Kidney (tissue), 14 donors: ENCODE data around the gene BCL3. TPM values are rescaled to one million over a fixed set of nuclear protein-coding genes. Genes with fewer than 3 reads are reported as not detected.
"Not testable (repeated sequence)": the region's sequence is repeated elsewhere in the genome, so short reads cannot be mapped to it uniquely, and the experiment has no call there.

Source experiments
- DNase-seq, 5 donors: peaks; one replicate each; pipeline ENCODE4 v3.0.0-alpha.2; 2013 to 2020
- FAIRE-seq: peaks from 2 replicates; lab custom pipeline; 2012; peaks lifted over from hg19 to GRCh38; lab: Jason Lieb, UNC
- H3K27ac ChIP-seq, 2 donors: one replicate each; pipeline ENCODE4 v1.7.0; 2013; ENCODE audit warnings: low read depth in 2 of 2, low read length in 2 of 2, inconsistent platforms in 1 of 2
- H3K27me3 ChIP-seq: one replicate; pipeline ENCODE4 v1.7.1; 2013; ENCODE audit warnings: low read length, inconsistent platforms; ENCODE audit not compliant: control insufficient read depth, insufficient read depth
- H3K36me3 ChIP-seq, 3 donors: one replicate each; pipeline versions ENCODE4 v1.7.0 to v1.7.1; 2013; ENCODE audit warnings: low read length in 3 of 3, control low read depth in 1 of 3, inconsistent platforms in 1 of 3; ENCODE audit not compliant: insufficient read depth in 3 of 3, control insufficient read depth in 2 of 3
- H3K4me1 ChIP-seq, 3 donors: one replicate each; pipeline versions ENCODE4 v1.7.0 to v1.7.1; 2013; ENCODE audit warnings: low read length in 3 of 3, inconsistent platforms in 1 of 3, low read depth in 1 of 3; ENCODE audit not compliant: control insufficient read depth in 2 of 3, insufficient read depth in 2 of 3
- H3K4me3 ChIP-seq, 3 donors: one replicate each; pipeline versions ENCODE4 v1.7.0 to v1.8.1; 2013; ENCODE audit warnings: low read length in 3 of 3, control low read depth in 1 of 3, inconsistent platforms in 1 of 3
- H3K9ac ChIP-seq, 3 donors: one replicate each; pipeline versions ENCODE4 v1.7.0 to v1.7.1; 2013; ENCODE audit warnings: low read length in 3 of 3, control low read depth in 1 of 3, inconsistent platforms in 1 of 3
- H3K9me3 ChIP-seq, 3 donors: one replicate each; pipeline versions ENCODE4 v1.7.0 to v1.7.1; 2013; ENCODE audit warnings: low read length in 3 of 3, control low read depth in 1 of 3, inconsistent platforms in 1 of 3; ENCODE audit not compliant: control insufficient read depth in 2 of 3, insufficient read depth in 1 of 3
- CTCF ChIP-seq: IDR thresholded peaks from 3 replicates; pipeline ENCODE4 v1.5.1; 2012; ENCODE audit warnings: mild to moderate bottlenecking, moderate library complexity, borderline replicate concordance; ENCODE audit not compliant: insufficient read depth; ENCODE audit errors: extremely low read depth
- intact Hi-C: fragments of 100-400 bp; cut with DNase I; formaldehyde crosslinking; loops from one replicate; pipeline ENCODE4 v1.11.1; 2022
- polyA plus RNA-seq: library from polyadenylated mRNA; stranded (reverse); fragments of 350-450 nt; fragmentation: Illumina TruSeq; extraction: RNeasy Lipid Tissue Mini Kit (QIAGEN cat#74804); gene quantifications from one replicate; pipeline ENCODE4 v1.2.3, GENCODE V29; 2014; ENCODE audit warnings: low read depth, low replicate concordance; ENCODE audit not compliant: insufficient read depth
- total RNA-seq: library from RNA; stranded (reverse); fragmentation: NEBNext Ultra II Directional; extraction: Animal tissue kit (Norgen Biotek cat#: 25700); gene quantifications from one replicate; pipeline ENCODE4 v1.2.1, GENCODE V29; 2021
- donor health status: control.
- donor health status: control.
- donor health status: control.
- donor health status: control.
- donor health status: control.
- donor health status: DM: yes; HTN: yes; CAD: no.
- donor health status: Normal renal cell carcinoma (clear cell type).

The BCL3 gene
- total and polyA plus RNA-seq, 2 donors from 2014 or later: 23.2 to 86.8 TPM

GRCh38 chr19:44705502-44706010 is 43.0 kb upstream of the BCL3 start:
- Histone ChIP-seq H3K9ac (no peak overlapping the region), H3K9me3 (no peaks in the 10 kb centered on the region), H3K27ac (no peak overlapping the region), H3K27me3 (no peaks in the 10 kb centered on the region), H3K36me3 (no peaks in the 10 kb centered on the region), H3K4me3 (no peak overlapping the region), H3K4me1 (no peaks in the 10 kb centered on the region)
- intact Hi-C loops: no loop called here
- no peak for FAIRE-seq
- DNase-seq: no peak
- TF ChIP-seq CTCF: no peak

- Histone ChIP-seq H3K4me1 (no peaks in the 10 kb centered on the region), H3K27me3 (no peaks in the 10 kb centered on the region), H3K4me3 (no peak overlapping the region), H3K27ac (no peak overlapping the region), H3K9me3 (no peaks in the 10 kb centered on the region), H3K36me3 (no peaks in the 10 kb centered on the region), H3K9ac (no peak overlapping the region)
- intact Hi-C loops: no loop called here
- DNase-seq (no peak), FAIRE-seq (no peak)
- no peak for TF ChIP-seq CTCF
Observed at GRCh38 chr19:44706506-44707236, 41.8 kb upstream of the BCL3 start.

- H3K36me3 ChIP-seq: no peaks in the 10 kb centered on the region
- DNase-seq (no peak), FAIRE-seq (no peak)
- H3K9ac ChIP-seq: no peak overlapping the region
- no peak overlapping the region for H3K27ac ChIP-seq
- intact Hi-C loops: no loop called here
- no peaks in the 10 kb centered on the region for H3K9me3 ChIP-seq
- H3K27me3 ChIP-seq: no peaks in the 10 kb centered on the region
- H3K4me1 ChIP-seq: no peaks in the 10 kb centered on the region
- TF ChIP-seq CTCF: no peak
- H3K4me3 ChIP-seq: no peak overlapping the region
Observed at GRCh38 chr19:44707794-44708193, 40.7 kb upstream of the BCL3 start.

GRCh38 chr19:44708940-44709339 is 39.6 kb upstream of the BCL3 start:
- Histone ChIP-seq H3K9me3 (no peaks in the 10 kb centered on the region), H3K27ac (no peak overlapping the region), H3K27me3 (no peaks in the 10 kb centered on the region), H3K36me3 (no peaks in the 10 kb centered on the region), H3K4me1 (no peaks in the 10 kb centered on the region), H3K9ac (no peak overlapping the region), H3K4me3 (no peak overlapping the region)
- DNase-seq (no peak), FAIRE-seq (no peak)
- intact Hi-C loops: no loop called here
- TF ChIP-seq CTCF: no peak

GRCh38 chr19:44709434-44710266 is 38.9 kb upstream of the BCL3 start:
- H3K9me3 ChIP-seq, intact Hi-C loops, FAIRE-seq, H3K27ac ChIP-seq, H3K36me3 ChIP-seq, H3K9ac ChIP-seq, DNase-seq, H3K4me3 ChIP-seq, H3K27me3 ChIP-seq, H3K4me1 ChIP-seq: not testable (repeated sequence)
